NCI-H1436 (cell line): ENCODE measurements around the gene SLC30A3.
"Not testable (repeated sequence)": the region's sequence is repeated elsewhere in the genome, so short reads cannot be mapped to it uniquely, and the experiment has no call there.

Experiments
- DNase-seq: peaks from one replicate; lab custom pipeline; 2025; lab: John Stamatoyannopoulos, UW

SLC30A3 gene

GRCh38 chr2:27262379-27263286 lies at the start of gene SLC30A3:
Gene SLC30A3 (minus strand): TSS chr2:27263047. CDS start chr2:27262906, 141 bp downstream.
- peak; percentile 41 for DNase-seq

GRCh38 chr2:27312152-27312551 lies 49.3 kb upstream of the SLC30A3 start:
- DNase-seq: no peak

- no peak for DNase-seq
These were observed 46.8 kb upstream of the SLC30A3 start for GRCh38 chr2:27309651-27310050.

- no peak for DNase-seq
These were observed 45.6 kb upstream of the SLC30A3 start, which contains the start of gene UCN for GRCh38 chr2:27308359-27308881. Gene UCN (minus strand): TSS chr2:27308445. CDS start chr2:27307895, 550 bp downstream.

- DNase-seq: no peak
These were observed 44.9 kb upstream of the SLC30A3 start for GRCh38 chr2:27307545-27308358.

- DNase-seq: no peak
These were observed 44.4 kb upstream of the SLC30A3 start for GRCh38 chr2:27307287-27307544.

- no peak for DNase-seq
These were observed 43.9 kb upstream of the SLC30A3 start for GRCh38 chr2:27306573-27307286.

GRCh38 chr2:27306136-27306535 lies 43.3 kb upstream of the SLC30A3 start:
- no peak for DNase-seq

- no peak for DNase-seq
These were observed 42.7 kb upstream of the SLC30A3 start for GRCh38 chr2:27305516-27305915.

- no peak for DNase-seq
These were observed 41.8 kb upstream of the SLC30A3 start for GRCh38 chr2:27304488-27305240.

GRCh38 chr2:27303093-27304025 lies 40.5 kb upstream of the SLC30A3 start:
- DNase-seq: peak; percentile 73

GRCh38 chr2:27300606-27301005 lies 37.8 kb upstream of the SLC30A3 start:
- not testable (repeated sequence) for DNase-seq

GRCh38 chr2:27298391-27299080 lies 35.7 kb upstream of the SLC30A3 start:
- no peak for DNase-seq

GRCh38 chr2:27297195-27297594 lies 34.3 kb upstream of the SLC30A3 start:
- DNase-seq: no peak

GRCh38 chr2:27296481-27296880 lies 33.6 kb upstream of the SLC30A3 start:
- DNase-seq: no peak

GRCh38 chr2:27294928-27295327 lies 32.1 kb upstream of the SLC30A3 start:
- no peak for DNase-seq

GRCh38 chr2:27291865-27292264 lies 29.0 kb upstream of the SLC30A3 start:
- no peak for DNase-seq

- no peak for DNase-seq
These were observed 27.7 kb upstream of the SLC30A3 start for GRCh38 chr2:27290549-27290948.

- no peak for DNase-seq
These were observed 25.8 kb upstream of the SLC30A3 start for GRCh38 chr2:27288610-27289009.

GRCh38 chr2:27285481-27285880 lies 22.6 kb upstream of the SLC30A3 start:
- DNase-seq: no peak
